ENCODE measurements around the gene TLR10.

TLR10 gene

DNA sequence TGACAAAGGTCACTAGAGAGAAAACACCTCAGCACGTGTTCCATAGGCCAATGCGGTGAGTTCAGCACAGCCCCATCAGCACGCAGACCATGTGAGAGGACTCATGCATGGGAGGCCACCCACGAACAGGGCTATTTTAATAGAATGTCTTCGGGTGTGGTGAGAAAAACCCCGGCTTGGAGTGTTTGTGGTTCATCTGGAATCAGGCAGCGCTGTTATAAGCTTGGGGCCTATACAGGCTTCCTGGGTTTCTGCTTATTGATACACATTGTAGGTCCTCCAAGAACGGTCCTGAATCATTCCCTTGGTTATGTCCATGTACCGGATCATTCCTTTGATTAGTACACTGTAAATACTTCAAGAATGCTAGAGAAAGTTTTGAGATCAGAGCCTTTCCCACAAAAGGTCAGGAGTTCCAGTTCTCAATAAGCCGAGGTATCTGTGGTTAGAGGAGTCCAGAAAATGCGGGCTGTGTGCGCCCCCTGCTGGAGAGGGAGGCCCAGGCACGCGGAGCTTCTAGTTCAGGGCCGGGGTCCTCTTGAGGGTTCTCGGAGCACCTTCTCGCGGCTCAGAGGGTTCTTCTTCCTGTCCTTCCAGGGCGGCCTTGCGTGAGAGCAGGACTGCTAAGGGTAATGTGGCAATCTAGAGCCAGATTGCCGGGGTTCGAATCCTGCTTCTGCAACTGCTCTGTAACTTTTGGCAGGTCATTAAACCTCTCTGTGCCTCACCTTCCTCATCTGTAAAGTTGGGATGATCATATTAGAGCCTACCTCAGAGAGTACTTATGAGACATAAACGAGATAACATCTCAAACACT lies 51.8 kb downstream of the TLR10 start:
- H3K4me3 ChIP-seq (ENCODE audit: low read depth, low read length), result no peak overlapping the region
- TF ChIP-seq, protein P1, sequence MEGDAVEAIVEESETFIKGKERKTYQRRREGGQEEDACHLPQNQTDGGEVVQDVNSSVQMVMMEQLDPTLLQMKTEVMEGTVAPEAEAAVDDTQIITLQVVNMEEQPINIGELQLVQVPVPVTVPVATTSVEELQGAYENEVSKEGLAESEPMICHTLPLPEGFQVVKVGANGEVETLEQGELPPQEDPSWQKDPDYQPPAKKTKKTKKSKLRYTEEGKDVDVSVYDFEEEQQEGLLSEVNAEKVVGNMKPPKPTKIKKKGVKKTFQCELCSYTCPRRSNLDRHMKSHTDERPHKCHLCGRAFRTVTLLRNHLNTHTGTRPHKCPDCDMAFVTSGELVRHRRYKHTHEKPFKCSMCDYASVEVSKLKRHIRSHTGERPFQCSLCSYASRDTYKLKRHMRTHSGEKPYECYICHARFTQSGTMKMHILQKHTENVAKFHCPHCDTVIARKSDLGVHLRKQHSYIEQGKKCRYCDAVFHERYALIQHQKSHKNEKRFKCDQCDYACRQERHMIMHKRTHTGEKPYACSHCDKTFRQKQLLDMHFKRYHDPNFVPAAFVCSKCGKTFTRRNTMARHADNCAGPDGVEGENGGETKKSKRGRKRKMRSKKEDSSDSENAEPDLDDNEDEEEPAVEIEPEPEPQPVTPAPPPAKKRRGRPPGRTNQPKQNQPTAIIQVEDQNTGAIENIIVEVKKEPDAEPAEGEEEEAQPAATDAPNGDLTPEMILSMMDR (IDR thresholded peaks at IDR 0.05; ENCODE audit: insufficient read depth, low read length, missing control alignments), result peak; percentile 97
- ChIA-PET CTCF (interaction anchor here (0.7 to 4.1 kb wide), 34 partner anchors 10 to 929 kb away, joined by 3 to 104 read pairs (median 4); no protein-coding TSS in a partner anchor), POLR2A (interaction anchor here (0.7 to 1.3 kb wide), 2 partner anchors 59 to 551 kb away, joined by 4 read pairs; no protein-coding TSS in a partner anchor)
- peak; percentile 91 for DNase-seq (ENCODE audit: low read depth, low spot score)

DNA sequence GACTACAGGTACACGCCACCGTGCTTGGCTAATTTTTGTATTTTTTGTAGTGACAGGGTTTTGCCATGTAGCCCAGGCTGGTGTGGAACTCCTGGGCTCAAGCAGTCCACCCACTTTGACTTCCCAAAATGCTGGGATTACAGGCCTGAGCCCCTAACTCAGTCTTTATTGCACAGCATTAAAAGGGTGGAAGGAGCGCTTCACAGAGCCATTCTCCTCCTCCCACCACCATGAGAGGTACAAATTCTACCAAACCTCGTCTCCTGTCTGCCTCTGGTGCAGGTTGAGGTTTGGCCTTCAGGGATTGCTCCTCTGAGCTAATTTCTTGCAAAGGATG lies 52.3 kb downstream of the TLR10 start:
- TF ChIP-seq, protein P1 (IDR thresholded peaks at IDR 0.05; ENCODE audit: insufficient read depth, low read length, missing control alignments), result no peak
- ChIA-PET POLR2A (interaction anchor here (1.3 kb wide), 1 partner anchor 58 kb away, joined by 4 read pairs; no protein-coding TSS in a partner anchor), CTCF (interaction anchor here (0.8 to 4.1 kb wide), 20 partner anchors 9 to 668 kb away, joined by 3 to 104 read pairs (median 7); no protein-coding TSS in a partner anchor)
- no peak overlapping the region for H3K4me3 ChIP-seq (ENCODE audit: low read depth, low read length)
- no peak for DNase-seq (ENCODE audit: low read depth, low spot score)

DNA sequence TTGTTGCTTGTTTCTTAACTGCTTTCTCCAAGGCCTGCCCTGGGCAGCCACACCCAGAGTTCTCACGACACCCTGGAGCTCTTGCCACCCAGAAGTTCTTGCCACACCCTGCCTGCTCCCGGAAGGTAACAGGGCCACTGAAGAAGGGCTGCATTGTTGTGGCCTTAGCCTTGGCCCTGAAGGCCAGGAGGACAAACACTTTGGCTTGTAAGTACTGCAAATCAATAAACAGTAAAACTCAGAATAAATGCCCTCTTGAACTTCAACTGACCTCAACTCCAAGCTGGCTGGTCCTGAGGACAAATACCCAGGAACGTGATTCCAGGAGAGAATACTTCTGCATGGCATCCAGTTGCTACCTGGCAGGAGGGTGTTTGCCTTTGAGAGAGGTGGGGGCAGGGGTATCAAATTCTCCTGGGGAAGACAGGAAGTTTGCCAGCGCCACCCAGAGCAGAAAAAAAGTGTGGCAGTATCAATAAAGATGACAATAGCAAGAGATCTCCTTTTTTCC lies 54.1 kb downstream of the TLR10 start:
- no peak for DNase-seq (ENCODE audit: low read depth, low spot score)
- H3K4me3 ChIP-seq (ENCODE audit: low read depth, low read length), result no peak overlapping the region
- CTCF ChIA-PET, result interaction anchor here (1.1 to 3.8 kb wide), 4 partner anchors 408 to 667 kb away, joined by 5 to 29 read pairs (median 12); no protein-coding TSS in a partner anchor
- TF ChIP-seq, protein P1 (IDR thresholded peaks at IDR 0.05; ENCODE audit: insufficient read depth, low read length, missing control alignments), result no peak
- POLR2A ChIA-PET, result no interaction called here

DNA sequence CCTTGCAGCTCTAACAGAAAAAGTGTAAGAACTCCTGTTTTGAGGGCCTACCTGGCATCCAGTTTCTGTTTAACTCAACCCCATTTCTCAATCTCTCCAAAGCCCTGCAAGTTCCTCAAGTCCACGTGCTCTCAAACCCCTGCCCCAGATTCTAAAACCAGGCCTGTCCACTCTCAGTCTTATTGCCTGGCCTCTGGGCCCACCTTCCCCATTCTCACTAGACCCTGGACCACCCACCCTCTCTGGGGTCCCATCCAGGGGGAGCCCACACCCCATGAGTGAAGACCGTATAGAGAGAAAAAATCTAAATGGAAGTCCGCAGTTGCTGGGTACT lies 58.3 kb downstream of the TLR10 start:
- TF ChIP-seq, protein P1 (IDR thresholded peaks at IDR 0.05; ENCODE audit: insufficient read depth, low read length, missing control alignments), result no peak
- POLR2A ChIA-PET, result no interaction called here
- CTCF ChIA-PET, result interaction anchor here (1.3 to 2.3 kb wide), 2 partner anchors 48 to 545 kb away, joined by 4 to 7 read pairs; no protein-coding TSS in a partner anchor
- no peak for DNase-seq (ENCODE audit: low read depth, low spot score)
- H3K4me3 ChIP-seq (ENCODE audit: low read depth, low read length), result no peak overlapping the region

DNA sequence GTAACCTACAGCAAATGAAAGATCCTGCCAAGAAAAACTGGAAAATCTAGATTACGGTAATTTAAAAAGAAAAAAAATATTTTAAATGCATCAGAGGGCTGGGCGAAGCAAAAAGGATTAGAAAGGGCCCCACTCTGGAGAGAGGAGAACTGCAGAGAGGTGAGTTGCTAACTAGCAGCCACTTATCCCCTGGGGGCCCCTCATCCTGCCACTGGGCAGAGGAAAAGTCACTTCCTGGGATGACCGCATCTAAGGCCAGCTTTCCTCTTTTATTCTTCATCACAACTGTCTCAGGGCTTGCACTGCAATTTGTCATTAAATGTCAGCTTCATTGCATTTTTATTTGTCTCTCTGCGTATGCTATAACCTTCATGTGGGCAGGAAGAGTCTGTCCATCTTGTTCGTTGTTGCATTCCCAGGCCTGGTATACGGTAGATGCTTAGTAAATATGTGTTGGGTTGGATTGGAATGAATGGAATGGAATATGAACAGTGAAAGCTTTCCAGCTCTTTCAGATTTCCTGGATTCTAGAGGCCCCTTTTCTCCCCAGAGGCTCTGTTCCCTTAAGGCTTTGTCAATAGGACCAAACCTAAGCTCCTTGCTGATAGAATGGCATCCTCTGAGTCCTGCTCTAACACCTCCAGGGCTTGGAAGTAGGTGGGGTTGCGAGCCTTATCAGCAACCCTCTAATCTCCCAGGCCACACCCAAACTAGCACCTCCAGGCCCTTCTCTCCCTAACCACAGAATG lies 58.9 kb downstream of the TLR10 start:
- no peak for DNase-seq (ENCODE audit: low read depth, low spot score)
- ChIA-PET POLR2A (no interaction called here), CTCF (interaction anchor here (0.6 to 2.3 kb wide), 3 partner anchors 47 to 561 kb away, joined by 4 to 7 read pairs (median 4); no protein-coding TSS in a partner anchor)
- TF ChIP-seq, protein P1 (IDR thresholded peaks at IDR 0.05; ENCODE audit: insufficient read depth, low read length, missing control alignments), result no peak
- no peak overlapping the region for H3K4me3 ChIP-seq (ENCODE audit: low read depth, low read length)
